Measurements from ENCODE around the gene RAB11FIP2.

- TF ChIP-seq EGR1 (IDR thresholded peaks at IDR 0.05) (no peak), RAD21 (IDR thresholded peaks at IDR 0.05; ENCODE audit: low read depth) (no peak), CEBPB (IDR thresholded peaks at IDR 0.05) (no peak), CREB1 (IDR thresholded peaks at IDR 0.05; ENCODE audit: low read depth) (no peak)
Observed at GRCh38 chr10:118041316-118041715, 5.4 kb downstream of the RAB11FIP2 start.

All from Ishikawa (cell line).